Epidermal melanocyte (primary cell): Measurements from ENCODE around the gene AEBP2.

Experiments
- DNase-seq: peaks from one replicate; pipeline ENCODE4 v3.0.0; 2011; ENCODE audit warnings: low spot score; ENCODE audit not compliant: insufficient read length

AEBP2 gene

DNA sequence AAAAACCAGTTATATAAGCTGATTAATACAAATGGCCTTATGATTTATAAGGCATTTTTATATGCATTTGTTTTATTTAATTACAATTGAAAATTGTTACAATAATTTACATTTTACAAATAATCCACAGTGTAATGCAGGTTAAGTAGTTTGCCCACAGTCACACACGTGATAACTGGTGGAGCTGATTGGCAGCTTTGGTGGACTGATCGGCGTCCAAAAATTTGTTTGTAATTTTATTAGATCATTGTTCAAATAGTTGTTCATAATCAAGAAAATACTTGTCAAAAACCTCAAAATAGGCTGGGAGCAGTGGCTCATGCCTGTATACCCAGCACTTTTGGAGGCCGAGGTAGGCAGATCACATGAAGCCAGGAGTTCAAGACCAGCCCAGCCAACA lies 59.7 kb downstream of the AEBP2 start:
- DNase-seq = no peak

DNA sequence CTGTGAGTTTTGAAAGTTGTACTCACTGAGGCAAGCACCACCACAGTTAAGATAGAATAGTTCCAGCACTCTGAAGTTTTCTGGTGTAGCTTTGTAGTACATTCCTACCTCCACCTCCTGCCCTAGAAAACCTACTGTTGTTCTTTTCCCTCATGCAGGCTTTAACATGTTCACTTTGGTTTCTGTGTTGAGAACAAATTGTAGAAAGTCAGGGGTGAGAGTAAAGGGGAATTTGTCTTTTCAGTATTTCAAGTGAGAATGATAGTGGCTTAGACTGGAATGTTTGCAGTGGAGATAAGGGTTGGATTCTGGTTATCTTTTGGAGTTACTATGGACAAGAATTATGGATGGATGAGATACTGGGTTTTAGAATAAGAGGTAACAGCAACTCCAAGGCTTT lies 67.2 kb downstream of the AEBP2 start:
- DNase-seq = no peak

DNA sequence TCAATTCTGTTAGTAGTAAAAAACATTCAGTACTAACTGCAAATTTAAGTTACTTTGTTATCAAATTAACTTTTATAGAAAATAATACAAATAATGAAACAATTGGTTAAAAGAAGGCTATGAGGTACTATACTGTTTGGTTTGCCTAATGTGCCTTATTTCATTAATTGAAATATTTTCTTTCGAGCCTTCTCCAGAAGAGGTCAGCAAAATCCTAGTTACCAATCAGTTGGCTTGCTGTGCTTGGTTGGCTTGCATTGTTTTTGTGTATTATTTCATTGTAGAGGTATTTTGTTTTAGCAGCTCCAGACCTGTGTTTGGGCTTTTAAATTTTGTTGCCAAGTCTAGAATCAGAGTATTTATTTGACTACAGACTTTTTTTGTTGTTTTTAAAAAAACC lies 68.5 kb downstream of the AEBP2 start:
- no peak for DNase-seq

DNA sequence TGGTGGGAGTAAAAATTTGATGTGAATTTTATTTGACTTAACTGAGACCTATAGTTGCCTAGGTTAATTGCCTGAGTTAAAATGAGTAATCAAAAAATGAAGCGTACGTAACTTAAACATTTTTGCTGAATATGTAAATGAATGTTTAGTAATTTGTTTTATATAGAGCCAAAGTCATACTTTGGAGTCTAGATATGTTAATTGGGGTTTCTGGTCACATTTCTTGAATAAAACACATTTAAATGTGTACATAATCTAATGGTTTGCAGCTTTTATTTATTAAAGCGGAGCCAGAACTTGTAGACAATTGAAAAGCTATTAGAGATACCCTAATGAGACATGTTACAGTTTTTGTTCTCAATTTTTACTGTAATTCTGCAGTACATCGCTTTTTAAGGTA lies 71.2 kb downstream of the AEBP2 start:
- DNase-seq = no peak

DNA sequence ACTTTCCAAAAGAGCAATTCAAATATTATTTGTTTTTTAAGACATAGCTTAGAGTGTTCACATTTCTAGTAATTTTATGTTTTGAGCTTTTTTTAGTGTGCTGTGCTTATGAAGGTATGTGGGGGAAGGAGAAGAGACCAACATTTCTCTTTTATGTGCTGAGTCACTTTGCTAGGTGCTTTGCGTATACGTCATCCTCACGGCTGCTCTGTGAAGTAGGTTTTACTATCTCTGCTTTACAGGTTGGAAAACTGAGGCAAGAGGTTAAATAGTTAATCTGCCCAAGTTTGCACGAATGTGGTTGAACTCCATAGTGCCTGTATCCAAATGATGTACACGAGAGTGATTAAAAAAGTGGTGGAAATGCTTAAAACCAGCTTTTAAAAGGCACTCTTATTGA lies 75.9 kb downstream of the AEBP2 start:
- DNase-seq = no peak

DNA sequence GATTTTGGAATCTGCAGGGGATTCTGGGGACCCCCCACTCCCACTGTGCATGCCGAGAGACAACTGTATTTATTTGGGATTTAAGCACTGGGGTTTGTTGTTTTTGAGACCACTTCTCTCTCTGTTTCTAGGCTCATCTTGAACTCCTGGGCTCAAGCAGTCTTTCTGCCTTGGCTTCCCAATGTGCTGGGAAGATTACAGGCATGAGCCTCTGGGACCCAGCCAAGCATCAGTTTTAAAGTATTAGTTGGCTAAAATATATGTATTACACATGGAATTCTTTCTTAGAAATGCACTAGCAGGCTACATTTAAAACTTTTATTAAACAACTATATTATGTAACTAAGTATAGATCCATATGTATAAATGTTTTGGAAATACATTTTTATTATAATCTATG lies 78.3 kb downstream of the AEBP2 start:
- DNase-seq = no peak

DNA sequence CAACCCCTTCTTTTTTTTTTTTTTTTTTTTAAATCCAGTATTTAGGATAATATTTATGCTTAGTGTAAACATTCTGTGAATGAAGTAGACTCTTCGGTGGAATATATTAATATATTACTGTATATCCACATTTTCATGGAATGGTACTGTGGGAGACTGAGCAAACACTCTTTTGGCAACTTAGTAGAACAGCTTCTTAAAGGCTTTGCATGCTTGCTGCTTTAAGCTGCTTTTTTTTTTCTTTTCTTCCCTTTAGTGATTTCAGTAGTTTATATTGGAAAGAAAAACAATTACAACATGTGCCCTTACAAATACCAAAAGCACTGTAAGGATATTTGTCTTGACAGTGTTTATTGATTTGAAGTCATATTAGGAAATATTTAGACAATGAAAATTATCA lies 78.9 kb downstream of the AEBP2 start:
- no peak for DNase-seq

DNA sequence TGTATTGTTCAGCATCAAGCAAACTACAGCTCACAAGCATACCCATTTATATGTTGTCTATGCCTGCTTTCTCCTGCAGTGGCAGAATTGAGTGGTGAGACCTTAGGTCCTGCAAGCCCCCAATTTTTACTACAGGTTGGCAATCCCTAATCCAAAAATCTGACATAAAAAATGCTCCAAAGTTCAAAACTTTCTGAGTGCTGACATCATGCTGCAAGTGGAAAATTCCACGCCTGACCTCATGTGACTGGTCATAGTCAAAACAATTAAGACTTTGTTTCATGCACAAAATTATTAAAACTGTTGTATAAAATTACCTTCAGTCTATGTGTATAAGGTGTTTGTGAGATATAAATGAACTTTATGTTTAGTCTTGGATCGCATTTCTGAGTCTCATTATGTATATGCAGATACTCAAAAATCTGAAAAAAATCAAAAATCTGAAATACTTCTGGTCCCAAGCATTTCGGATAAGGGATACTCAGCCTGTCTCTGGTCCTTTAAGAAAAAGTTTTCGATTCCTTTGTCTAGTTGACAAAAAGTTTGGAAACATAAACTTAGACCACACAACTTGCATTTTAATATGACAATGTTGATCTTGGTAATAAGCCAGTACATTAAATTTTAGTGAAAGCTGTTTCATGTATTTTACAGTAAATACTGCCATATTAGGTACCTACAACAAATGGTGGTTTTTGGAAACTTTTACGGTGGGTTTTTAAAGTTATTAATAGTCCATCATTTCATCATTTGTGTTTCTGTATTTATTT lies 81.5 kb downstream of the AEBP2 start:
- no peak for DNase-seq

DNA sequence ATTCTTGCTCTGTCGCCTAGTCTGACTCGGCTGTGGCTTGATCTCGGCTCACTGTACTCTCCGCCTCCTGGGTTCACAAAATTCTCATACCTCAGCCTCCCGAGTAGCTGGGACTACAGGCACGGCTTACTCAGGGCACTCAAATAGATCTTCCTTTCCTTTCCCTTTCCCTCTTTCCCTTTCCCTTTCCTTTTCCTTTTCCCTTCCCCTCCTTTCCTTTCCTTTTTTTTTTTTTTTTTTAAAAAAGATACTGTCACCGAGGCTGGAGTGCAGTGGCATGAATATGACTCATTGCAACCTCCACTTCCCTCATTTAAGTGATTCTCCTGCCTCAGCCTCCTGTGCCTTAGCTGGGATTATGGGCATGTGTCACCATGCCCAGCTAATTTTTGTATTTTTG lies 86.0 kb downstream of the AEBP2 start:
- DNase-seq = no peak

DNA sequence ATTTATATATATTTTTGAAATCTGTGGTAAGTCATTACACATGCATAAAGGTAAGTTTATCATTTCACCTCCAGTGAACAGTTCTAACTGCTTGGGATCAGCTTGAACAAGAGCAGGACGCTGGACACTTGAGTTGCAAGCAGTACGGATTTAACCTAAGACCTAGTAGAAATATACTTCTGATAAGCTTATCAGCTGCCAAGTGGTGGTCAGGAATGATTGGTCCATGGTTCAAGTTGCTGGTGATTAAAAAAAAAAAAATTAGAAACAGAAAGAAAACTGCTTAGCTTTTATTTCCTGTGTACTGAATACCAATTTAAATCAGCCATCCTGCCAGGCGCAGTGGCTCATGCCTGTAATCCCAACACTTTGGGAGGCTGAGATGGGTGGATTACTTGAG lies 88.6 kb downstream of the AEBP2 start:
- DNase-seq = no peak

DNA sequence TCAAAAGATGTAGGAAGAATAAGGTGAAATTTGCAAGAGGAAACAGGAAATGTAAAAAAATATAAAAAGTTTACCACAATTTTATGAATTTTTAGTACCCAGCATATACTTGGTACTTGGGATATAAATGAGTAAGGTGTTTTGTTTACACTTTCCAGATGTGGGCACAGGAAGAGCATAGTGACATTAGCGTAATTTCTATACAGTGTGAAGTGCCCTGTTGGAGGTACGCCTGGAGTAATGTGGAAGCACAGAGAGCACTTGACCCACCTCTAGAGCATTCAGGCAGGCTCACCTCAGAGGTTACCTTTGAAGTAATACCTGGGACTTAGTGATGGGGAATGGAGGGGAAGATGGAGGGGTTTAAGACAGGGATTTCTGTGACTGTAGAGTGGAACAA lies 89.5 kb downstream of the AEBP2 start:
- DNase-seq = no peak

DNA sequence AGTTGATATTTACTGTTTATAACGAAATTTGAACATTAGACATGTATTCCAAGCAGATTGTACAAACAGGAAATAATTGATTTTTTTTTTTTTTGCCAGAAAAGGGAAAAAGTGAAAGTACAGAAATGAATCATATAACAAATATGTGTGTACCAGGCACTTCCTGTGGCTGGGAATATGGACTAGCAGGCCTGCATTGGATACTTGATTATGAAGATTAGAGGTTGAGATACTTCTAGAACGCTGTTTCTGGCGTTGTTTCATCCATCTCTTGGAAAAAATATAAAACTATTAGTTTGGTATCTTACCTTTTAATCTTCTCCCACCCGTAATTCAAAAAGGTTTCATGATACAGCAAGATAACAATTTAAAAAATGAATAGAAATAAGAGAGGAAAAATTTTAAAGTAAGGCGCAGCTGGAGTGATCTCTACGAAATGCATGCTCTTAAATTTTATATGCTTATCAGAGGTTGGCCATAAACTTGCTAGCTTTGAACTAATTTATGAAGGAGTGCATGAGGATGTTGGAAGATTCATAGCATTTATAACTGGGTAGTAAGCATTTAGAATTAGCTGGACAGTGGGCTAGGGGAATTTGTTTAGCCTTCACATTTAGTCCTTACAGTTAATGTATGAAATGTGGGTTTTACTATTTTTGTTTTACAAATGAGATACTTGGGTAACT lies 90.8 kb downstream of the AEBP2 start:
- no peak for DNase-seq

DNA sequence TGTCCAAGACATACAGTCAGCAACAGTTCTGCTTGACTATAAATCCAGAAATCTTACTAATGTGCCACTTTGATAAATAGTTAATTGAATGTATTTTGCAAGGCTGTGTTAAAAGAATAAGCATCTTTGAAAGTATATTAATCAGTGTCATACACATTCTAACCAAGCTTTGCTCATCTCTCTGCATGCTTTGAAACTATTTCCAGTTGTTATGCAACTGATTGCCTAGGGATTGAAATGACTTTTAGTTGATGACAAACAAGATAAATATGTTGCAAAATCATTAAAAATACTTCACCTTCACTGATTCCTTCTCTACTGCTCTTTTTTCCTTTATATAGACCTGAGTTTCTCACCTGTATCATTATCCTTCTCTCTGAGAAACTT lies 91.3 kb downstream of the AEBP2 start:
- DNase-seq = no peak

DNA sequence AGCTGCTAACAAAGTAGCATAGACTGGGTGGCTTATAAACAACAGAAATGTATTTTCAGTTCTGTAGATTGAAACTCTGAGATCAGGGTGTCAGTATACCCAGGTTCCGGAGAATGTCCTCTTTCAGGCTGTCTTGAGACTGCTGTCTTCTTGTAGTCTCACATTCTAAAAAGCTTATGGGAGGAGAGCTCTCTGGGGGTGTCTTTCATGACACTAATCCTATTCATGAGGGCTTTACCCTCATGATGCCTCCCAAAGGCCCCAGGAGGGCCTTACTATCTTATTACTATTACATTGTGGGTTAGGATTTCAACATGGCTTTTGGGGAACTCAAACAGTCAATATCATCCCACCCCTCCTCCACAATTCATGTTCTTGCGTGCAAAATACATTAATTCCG lies 94.3 kb downstream of the AEBP2 start:
- DNase-seq = no peak

DNA sequence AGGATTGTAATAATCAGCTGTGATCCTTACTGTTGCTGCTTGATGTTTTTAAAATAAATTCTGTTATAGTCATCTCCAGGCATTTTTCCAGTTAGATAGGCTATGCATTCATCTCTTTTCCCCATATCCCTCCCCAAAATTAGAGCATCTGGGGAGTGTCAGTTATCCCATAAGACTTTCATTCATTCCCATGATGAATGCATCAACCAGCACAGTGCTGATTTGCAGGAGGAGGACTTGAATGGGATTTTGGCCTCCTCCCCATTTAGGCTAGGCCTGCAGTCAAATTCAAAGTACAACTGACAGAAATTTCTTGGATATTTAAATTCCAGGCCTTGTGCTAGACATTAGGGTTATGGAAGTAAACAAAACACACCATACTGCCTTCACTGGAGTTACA lies 99.8 kb downstream of the AEBP2 start:
- DNase-seq = no peak

DNA sequence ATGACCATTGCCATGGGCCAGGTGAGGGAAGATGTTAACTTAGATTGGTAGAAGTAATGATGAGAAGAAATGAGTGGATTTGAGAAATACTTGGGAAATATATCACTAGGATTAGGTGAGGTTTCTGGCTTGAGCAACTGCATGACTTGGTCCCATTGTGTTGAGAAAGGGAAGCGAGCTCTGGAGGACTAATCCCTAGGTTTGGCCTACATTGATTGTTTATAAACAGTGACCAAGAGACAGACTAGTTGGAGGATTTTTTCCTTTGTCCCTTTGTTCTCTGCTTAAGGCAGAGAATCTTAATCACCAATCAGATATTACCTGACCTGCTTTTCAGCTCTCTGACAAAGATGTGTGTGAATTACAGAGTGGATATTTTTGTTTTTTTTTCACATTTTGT lies 100.5 kb downstream of the AEBP2 start:
- DNase-seq = no peak

DNA sequence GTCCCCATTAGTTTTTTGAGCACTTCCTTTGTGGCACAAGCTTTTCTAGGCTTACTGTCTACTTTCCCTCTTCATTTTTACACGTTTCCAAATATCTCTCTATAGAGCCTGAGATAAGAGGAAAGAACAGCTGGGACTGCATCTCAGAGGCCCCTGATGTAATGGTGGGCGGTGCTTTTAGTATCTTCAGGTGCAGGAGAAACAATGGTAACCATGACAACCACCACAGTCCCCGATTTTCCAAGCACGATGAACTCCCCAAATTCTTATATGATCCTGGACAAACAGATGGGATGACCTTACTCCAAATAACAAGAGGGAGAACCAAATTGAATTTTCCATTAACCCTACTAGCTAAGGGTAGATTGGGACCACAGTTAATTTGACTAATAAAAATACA lies 103.3 kb downstream of the AEBP2 start:
- no peak for DNase-seq

DNA sequence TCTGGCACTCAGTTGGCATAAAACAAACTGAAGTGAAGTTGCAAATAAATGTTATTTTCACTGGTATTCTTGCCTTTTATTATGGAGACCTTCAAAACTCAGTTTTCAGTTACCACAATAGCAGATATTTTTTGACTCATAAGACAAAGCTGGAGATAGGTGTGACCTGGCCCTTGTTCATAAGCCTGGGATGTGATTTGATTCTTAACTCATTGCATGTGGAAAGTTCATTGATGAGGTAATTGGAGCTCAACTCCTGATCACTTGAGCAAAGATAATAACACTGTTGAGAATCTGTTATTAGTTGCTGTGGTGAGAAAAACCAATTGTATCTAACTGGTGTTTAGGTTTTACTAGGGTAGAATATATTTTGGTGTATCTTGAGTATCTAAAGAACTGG lies 105.1 kb downstream of the AEBP2 start:
- DNase-seq = no peak

DNA sequence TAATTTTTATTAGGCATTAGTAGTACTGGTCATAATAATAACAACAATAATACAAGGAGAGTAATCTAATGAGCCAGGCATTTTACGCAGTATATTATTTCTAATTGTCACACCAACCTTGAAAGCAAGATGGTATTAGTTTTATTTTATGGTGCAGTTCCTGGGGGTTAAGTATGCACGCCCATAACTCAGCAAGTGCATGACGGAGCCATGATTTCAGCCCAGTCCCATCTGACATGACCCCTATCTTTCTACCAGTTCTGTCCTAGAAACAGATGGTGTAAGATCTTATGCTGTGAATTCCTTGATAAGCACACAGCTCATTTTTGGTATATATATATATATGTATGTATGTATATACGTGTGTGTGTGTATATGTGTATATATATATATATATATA lies 106.0 kb downstream of the AEBP2 start:
- DNase-seq = no peak

DNA sequence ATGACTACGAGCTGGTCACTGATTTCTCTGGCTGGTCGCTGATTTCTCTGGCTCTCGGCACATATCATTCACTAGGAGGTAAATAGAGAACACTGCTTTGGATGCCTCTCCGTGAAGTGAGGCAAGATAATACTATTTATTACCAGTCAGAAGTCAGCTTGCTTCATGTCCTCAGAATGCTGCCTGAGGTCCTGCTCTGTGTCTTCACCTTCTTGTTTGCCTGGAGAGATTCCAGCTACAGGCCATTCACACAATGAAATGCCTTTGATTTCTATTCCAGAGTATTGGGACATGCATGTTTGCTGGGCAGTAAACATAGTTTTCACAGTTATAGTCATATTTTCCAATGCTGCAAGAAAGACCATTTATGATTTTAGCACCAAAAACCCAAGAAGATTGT lies 106.7 kb downstream of the AEBP2 start:
- DNase-seq = no peak

DNA sequence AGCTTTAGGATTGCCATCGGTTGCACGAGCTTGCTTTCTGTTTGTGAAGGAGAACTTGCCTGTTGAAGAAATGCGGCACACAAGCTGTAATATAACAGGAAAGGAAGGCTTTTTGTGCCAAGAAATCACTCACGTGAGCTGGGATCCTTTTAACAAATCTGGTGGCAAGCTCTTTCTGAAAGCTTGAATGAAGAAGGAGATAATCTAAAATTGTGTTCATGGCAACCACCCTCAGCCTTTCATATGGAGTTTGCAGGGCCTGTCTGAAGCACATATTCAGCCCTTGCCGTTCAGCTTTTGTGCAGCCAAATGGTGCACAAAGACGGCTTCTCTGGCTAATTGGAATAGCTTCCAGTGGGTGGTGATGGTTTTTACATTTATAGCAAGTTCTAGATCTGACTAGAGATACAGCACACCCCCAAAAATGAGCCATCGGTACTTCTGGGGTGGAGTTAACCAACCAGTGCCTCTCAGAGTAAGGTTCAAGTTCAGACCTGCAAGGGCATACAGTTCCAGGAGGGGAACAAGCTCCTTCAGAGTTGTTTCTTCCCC lies 107.4 kb downstream of the AEBP2 start:
- no peak for DNase-seq

DNA sequence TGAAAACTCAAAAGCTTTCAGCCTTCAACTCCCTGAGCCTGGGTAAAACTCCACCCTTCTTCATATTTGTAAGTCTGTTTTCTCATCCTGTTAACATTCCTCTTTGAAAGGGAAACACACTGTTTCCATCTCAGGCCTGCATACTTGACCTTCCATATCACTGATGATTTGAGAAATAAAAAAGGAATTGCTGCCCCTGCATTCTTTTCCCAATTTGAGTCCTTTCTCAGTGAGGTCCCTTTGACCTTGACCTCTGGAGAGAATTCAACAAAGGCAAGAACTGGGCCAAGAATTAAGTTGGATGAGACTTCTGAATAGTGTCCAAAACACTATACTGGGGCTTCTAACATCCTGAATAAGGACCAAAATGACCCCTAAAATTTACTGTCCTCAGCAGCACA lies 108.0 kb downstream of the AEBP2 start:
- DNase-seq = no peak

DNA sequence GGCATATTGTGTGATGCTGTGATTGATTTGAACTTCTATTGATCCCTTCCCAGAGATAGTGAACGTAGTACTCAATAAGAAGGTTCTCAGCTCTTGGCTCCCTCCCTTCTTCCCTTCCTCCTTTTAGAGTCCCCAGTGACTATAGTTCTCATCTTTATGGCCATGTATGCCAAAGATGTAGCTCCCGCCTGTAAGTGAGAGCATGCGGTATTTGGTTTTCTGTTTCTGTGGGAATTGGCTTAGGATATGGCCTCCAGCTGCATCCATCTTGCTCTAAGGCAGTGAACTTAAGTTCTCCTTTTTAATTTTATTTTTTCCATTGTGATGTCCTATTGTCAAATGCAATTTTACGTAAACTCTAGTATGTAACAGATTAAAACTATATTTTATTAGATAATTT lies 109.5 kb downstream of the AEBP2 start:
- no peak for DNase-seq
